K562 (cell line): ENCODE data around the gene RUNX1. TPM values are rescaled to one million over a fixed set of nuclear protein-coding genes. Genes with fewer than 3 reads are reported as not detected.

Experiments
- ATAC-seq: fragments of 200-7000 bp; cut with Tn5 transposase; 3 replicates; pipeline ENCODE4 v1.9.1; 2020; ENCODE audit warnings: moderate library complexity
- BruUV-seq: library from RNA; stranded (reverse); fragments of 400-500 nt; replicated peaks from 2 replicates; lab custom pipeline; 2021; lab: Mats Ljungman, UMichigan
- CTCF ChIA-PET: fragments of 300-600 bp; formaldehyde crosslinking; extraction: SDS; loops from one replicate; lab custom pipeline; 2021; ENCODE audit warnings: low intra/inter-chr PET ratio; lab: Yijun Ruan, JAX
- POLR2A ChIA-PET: fragments of 300-600, 350-650 bp; sonication (Branson Sonifier 250); formaldehyde crosslinking; extraction: SDS; loops from one replicate; lab custom pipeline; 2021; ENCODE audit warnings: antibody characterized with exemption, inconsistent platforms; lab: Yijun Ruan, JAX
- DNase-seq, 4 experiments: peaks; one replicate each; pipeline versions ENCODE4 v3.0.0 to v3.0.0-alpha.2; 2011 to 2018; ENCODE audit warnings: low spot score in 3 of 4, mixed read lengths in 3 of 4; ENCODE audit errors: extremely low read depth in 1 of 4
- FAIRE-seq: peaks from 2 replicates; lab custom pipeline; 2011; peaks lifted over from hg19 to GRCh38; lab: Jason Lieb, UNC
- H2AFZ ChIP-seq: 2 replicates; pipeline ENCODE4 v1.6.0; 2011; ENCODE audit warnings: low read depth, low read length, control low read depth, inconsistent platforms
- H3K27ac ChIP-seq: fragments of 200-600 bp; 3 replicates; pipeline ENCODE4 v1.8.0; 2011; ENCODE audit warnings: low read depth, mild to moderate bottlenecking, control low read depth, inconsistent platforms, low read length, moderate library complexity, mixed read lengths; ENCODE audit errors: extremely low read depth
- H3K27me3 ChIP-seq, 2 experiments: fragments of 300-600 bp in 1 of 2; 2 replicates in 1 of 2; 3 replicates in 1 of 2; pipeline versions ENCODE4 v1.6.0 to v1.8.0; 2011; ENCODE audit warnings: inconsistent platforms in 2 of 2, low read length in 2 of 2, mild to moderate bottlenecking in 1 of 2, mixed read lengths in 1 of 2, moderate library complexity in 1 of 2; ENCODE audit not compliant: control insufficient read depth in 2 of 2, insufficient read depth in 2 of 2
- H3K36me3 ChIP-seq: fragments of 300-600 bp; 3 replicates; pipeline ENCODE4 v1.8.0; 2011; ENCODE audit warnings: mild to moderate bottlenecking, low read length, inconsistent platforms; ENCODE audit not compliant: control insufficient read depth, insufficient read depth
- H3K4me1 ChIP-seq, 2 experiments: fragments of 200-600 bp in 1 of 2; replicated peaks in 1 of 2; 2 replicates in 1 of 2; 3 replicates in 1 of 2; pipeline versions ENCODE4 v1.5.1 to v1.8.0; 2011; ENCODE audit warnings: inconsistent platforms in 2 of 2, low read length in 2 of 2, mild to moderate bottlenecking in 1 of 2, mixed read lengths in 1 of 2, moderate library complexity in 1 of 2; ENCODE audit not compliant: control insufficient read depth in 2 of 2, insufficient read depth in 2 of 2
- H3K4me2 ChIP-seq: 2 replicates; pipeline ENCODE4 v1.6.1; 2011; ENCODE audit warnings: low read length, control low read depth, inconsistent platforms, mixed read lengths; ENCODE audit not compliant: insufficient read depth
- H3K4me3 ChIP-seq: fragments of 200-600 bp; sonication (generic), shearing (Covaris generic); 2 replicates; pipeline ENCODE4 v1.5.1; 2016; ENCODE audit warnings: control low read depth, inconsistent platforms
- H3K79me2 ChIP-seq: fragments of 200-600 bp; 3 replicates; pipeline ENCODE4 v1.8.0; 2011; ENCODE audit warnings: low read length, inconsistent platforms; ENCODE audit not compliant: control insufficient read depth, insufficient read depth
- H3K9ac ChIP-seq, 2 experiments: 2 replicates each; pipeline versions ENCODE4 v1.6.0 to v1.6.1; 2011; ENCODE audit warnings: low read depth in 2 of 2, low read length in 2 of 2, control low read depth in 1 of 2, inconsistent platforms in 1 of 2, mild to moderate bottlenecking in 1 of 2, mixed read lengths in 1 of 2; ENCODE audit not compliant: insufficient read depth in 1 of 2
- H3K9me1 ChIP-seq: one replicate; pipeline ENCODE4 v1.6.0; 2011; ENCODE audit warnings: inconsistent platforms, mild to moderate bottlenecking, low read length, moderate library complexity; ENCODE audit not compliant: control insufficient read depth, insufficient read depth
- H3K9me3 ChIP-seq: replicated peaks from 2 replicates; pipeline ENCODE4 v1.5.1; 2011; ENCODE audit warnings: low read depth, low read length, inconsistent platforms; ENCODE audit not compliant: control insufficient read depth, insufficient read depth
- H4K20me1 ChIP-seq: replicated peaks from 2 replicates; pipeline ENCODE4 v1.6.1; 2011; ENCODE audit warnings: low read length, inconsistent platforms, mixed read lengths; ENCODE audit not compliant: control insufficient read depth, insufficient read depth
- ARHGAP35 ChIP-seq: fragments of 450-650 bp; IDR thresholded peaks from 2 replicates; pipeline ENCODE4 v1.6.1; 2018; ENCODE audit not compliant: partially characterized antibody
- HBP1 ChIP-seq: fragments of 450-650 bp; formaldehyde crosslinking; IDR thresholded peaks from 2 replicates; pipeline ENCODE4 v1.4.0; 2022; ENCODE audit warnings: missing genetic modification characterization
- MYC ChIP-seq, 2 experiments: fragments of 250-450 bp in 1 of 2; sonication (Bioruptor Pico) in 1 of 2; IDR thresholded peaks; 2 replicates each; pipeline versions ENCODE4 v1.5.1 to v1.6.1; 2012 to 2021; ENCODE audit warnings: low read depth in 2 of 2, borderline replicate concordance in 1 of 2, improper control_type of control experiment in 1 of 2, low read length in 1 of 2, mild to moderate bottlenecking in 1 of 2, moderate library complexity in 1 of 2
- NCOA4 ChIP-seq: fragments of 450-650 bp; IDR thresholded peaks from 2 replicates; pipeline ENCODE4 v1.6.1; 2018; ENCODE audit warnings: mild to moderate bottlenecking; ENCODE audit not compliant: partially characterized antibody
- RNF2 ChIP-seq: sonication (generic); IDR thresholded peaks from 2 replicates; pipeline ENCODE4 v1.6.1; 2016
- SMARCA5 ChIP-seq: fragments of 450-650 bp; IDR thresholded peaks from 2 replicates; pipeline ENCODE4 v1.6.1; 2016
- SNIP1 ChIP-seq: fragments of 450-650 bp; IDR thresholded peaks from 2 replicates; pipeline ENCODE4 v1.7.1; 2017; ENCODE audit warnings: low read depth, mild to moderate bottlenecking
- ZEB2 ChIP-seq: fragments of 450-650 bp; IDR thresholded peaks from 2 replicates; pipeline ENCODE4 v1.6.1; 2016
- WGBS: fragments of 100-300 bp; shearing (Covaris generic); methylation state at CpG from one replicate; pipeline ENCODE4 v1.1.6; 2016; ENCODE audit warnings: low coverage, mixed read lengths; ENCODE audit not compliant: insufficient coverage; ENCODE audit errors: missing lambda C conversion rate; 5-methylcytosine and 5-hydroxymethylcytosine counted together
- in situ Hi-C: fragments of 300-500 bp; cut with MboI; formaldehyde crosslinking; loops from 4 replicates; pipeline ENCODE4 v1.15.0; 2018; ENCODE audit warnings: inconsistent platforms, mixed read lengths
- intact Hi-C: fragments of 100-400 bp; cut with micrococcal nuclease; formaldehyde crosslinking; loops from 2 replicates; pipeline ENCODE4 v1.14.2; 2022
- polyA plus RNA-seq, 8 experiments: library from polyadenylated mRNA; depleted of rRNA in 4 of 8; stranded (reverse) in 5 of 8; unstranded in 3 of 8; fragments of >200 nt; fragmentation: Nextera tagmentation in 2 of 8; fragmentation: Illumina TruSeq in 1 of 8; extraction: Ambion mirVana in 2 of 8; extraction: Trizol in 1 of 8; gene quantifications; 2 replicates each; pipeline versions ENCODE4 v1.2.1 to v1.2.3, GENCODE V29; 2011 to 2014; ENCODE audit warnings: inconsistent platforms in 1 of 8, missing spikeins in 1 of 8
- total RNA-seq, 7 experiments: library from RNA; depleted of rRNA in 6 of 7; stranded (reverse); fragments of >200 nt in 6 of 7; fragmentation: Illumina TruSeq in 2 of 7; extraction: Trizol in 2 of 7; gene quantifications; 2 replicates each; pipeline versions ENCODE4 v1.2.1 to v1.2.3, GENCODE V29; 2011 to 2021; ENCODE audit warnings: low replicate concordance in 1 of 7
- TF ChIP-seq, protein P1 (sequence below): fragments of 450-650 bp; formaldehyde crosslinking; IDR thresholded peaks from 2 replicates; pipeline ENCODE4 v1.4.0; 2022; ENCODE audit warnings: mild to moderate bottlenecking, moderate library complexity

Gene RUNX1
- total and polyA plus RNA-seq, 9 of the 15 experiments (the other 6 are each of a cell fraction or from before 2014, with no cell fraction given) = 2.2 to 68.6 (median 17.8) TPM

GRCh38 chr21:34995979-34996303 is 53.2 kb downstream of the RUNX1 start:
- Histone ChIP-seq H3K79me2 (no peaks in the 10 kb centered on the region; the same call in 2 of the 3 replicates), H3K4me3 (no peak overlapping the region), H3K4me1 (peaks cover 42 to 69% of the 10 kb centered on the region in 2 experiments), H3K36me3 (no peaks in the 10 kb centered on the region; the same call in 2 of the 3 replicates), H3K9ac (peak overlapping the region in 1 of 2 experiments; percentile 53; a peak in 3 of 4 replicates), H4K20me1 (no peaks in the 10 kb centered on the region), H3K27ac (peak overlapping the region; percentile 75), H2AFZ (peak overlapping the region; percentile 88), H3K9me1 (no peaks in the 10 kb centered on the region), H3K9me3 (no peaks in the 10 kb centered on the region; the same call in 1 of the 2 replicates), H3K27me3 (no peaks in the 10 kb centered on the region), H3K4me2 (peak overlapping the region; percentile 49; the same call in 1 of the 2 replicates)
- ATAC-seq (peak; percentile 32), FAIRE-seq (no peak), DNase-seq (no peak)
- CTCF ChIA-PET = no interaction called here
- in situ Hi-C loops = no loop called here
- no TSS peak for BruUV-seq
- WGBS = 35% methylated on average over 1 of the region's 1 CpG
- POLR2A ChIA-PET = interaction anchor here (0.6 to 1.1 kb wide), 3 partner anchors 14 to 465 kb away, joined by 3 to 9 read pairs (median 3); no protein-coding TSS in a partner anchor
- intact Hi-C loops = loop anchor here (5.0 kb wide), 1 partner anchor 89 kb away; no protein-coding TSS in a partner anchor
- TF ChIP-seq SMARCA5 = 0 out of 2 replicates have a peak, but pooled peaks have one; percentile 49
- no peak for TF ChIP-seq SNIP1
- TF ChIP-seq MYC (IDR thresholded peaks at IDR 0.05; ENCODE audit: low read depth, low read length) = no peak
- TF ChIP-seq MYC (CRISPR knock-in tag; IDR thresholded peaks at IDR 0.05; ENCODE audit: borderline replicate concordance, low read depth) = 0 out of 2 replicates have a peak, but pooled peaks have one; percentile 14
- TF ChIP-seq HBP1 (CRISPR knock-in tag) = 0 out of 2 replicates have a peak, but pooled peaks have one; percentile 15
- TF ChIP-seq ZEB2 = peak; percentile 49; the same call in 1 of the 2 replicates
- peak; percentile 53 for TF ChIP-seq NCOA4
- TF ChIP-seq ARHGAP35 = no peak
- no peak for TF ChIP-seq RNF2
- TF ChIP-seq, protein P1, sequence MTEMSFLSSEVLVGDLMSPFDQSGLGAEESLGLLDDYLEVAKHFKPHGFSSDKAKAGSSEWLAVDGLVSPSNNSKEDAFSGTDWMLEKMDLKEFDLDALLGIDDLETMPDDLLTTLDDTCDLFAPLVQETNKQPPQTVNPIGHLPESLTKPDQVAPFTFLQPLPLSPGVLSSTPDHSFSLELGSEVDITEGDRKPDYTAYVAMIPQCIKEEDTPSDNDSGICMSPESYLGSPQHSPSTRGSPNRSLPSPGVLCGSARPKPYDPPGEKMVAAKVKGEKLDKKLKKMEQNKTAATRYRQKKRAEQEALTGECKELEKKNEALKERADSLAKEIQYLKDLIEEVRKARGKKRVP (CRISPR knock-in tag) = 0 out of 2 replicates have a peak, but pooled peaks have one; percentile 20
